MM.1S (cell line): Measurements from ENCODE around the gene TMEM51.

Experiments
- DNase-seq: peaks from one replicate; pipeline ENCODE4 v3.0.0-alpha.2; 2015
- H2AFZ ChIP-seq: fragments of 300-600 bp; sonication (generic); 2 replicates; pipeline ENCODE4 v1.6.0; 2016; ENCODE audit warnings: antibody characterized with exemption, low read length
- H3F3A ChIP-seq: fragments of 300-600 bp; sonication (generic); 2 replicates; pipeline ENCODE4 v1.6.1; 2016; ENCODE audit warnings: mild to moderate bottlenecking, antibody characterized with exemption, low read length, moderate library complexity, mixed read lengths; ENCODE audit not compliant: insufficient read depth
- H3K27ac ChIP-seq: fragments of 300-600 bp; sonication (generic); 2 replicates; pipeline ENCODE4 v1.5.1; 2016; ENCODE audit warnings: mild to moderate bottlenecking, low read length
- H3K27me3 ChIP-seq: fragments of 300-600 bp; sonication (generic); replicated peaks from 2 replicates; pipeline ENCODE4 v1.6.0; 2016; ENCODE audit warnings: low read length; ENCODE audit not compliant: insufficient read depth
- H3K36me3 ChIP-seq: fragments of 300-600 bp; sonication (generic); replicated peaks from 2 replicates; pipeline ENCODE4 v1.6.1; 2016; ENCODE audit warnings: mild to moderate bottlenecking, low read length, mixed read lengths; ENCODE audit not compliant: insufficient read depth
- H3K4me1 ChIP-seq: fragments of 300-600 bp; sonication (generic); 2 replicates; pipeline ENCODE4 v1.6.1; 2016; ENCODE audit warnings: low read length, mixed read lengths
- H3K4me2 ChIP-seq: fragments of 300-600 bp; sonication (generic); 2 replicates; pipeline ENCODE4 v1.6.0; 2016; ENCODE audit warnings: low read depth, low read length
- H3K4me3 ChIP-seq: fragments of 300-600 bp; sonication (generic); 2 replicates; pipeline ENCODE4 v1.5.1; 2016; ENCODE audit warnings: low read length, mixed read lengths
- H3K79me2 ChIP-seq: fragments of 300-600 bp; sonication (generic); 2 replicates; pipeline ENCODE4 v1.6.1; 2016; ENCODE audit warnings: mixed run types, low read length, mixed read lengths
- H3K9ac ChIP-seq: fragments of 300-600 bp; sonication (generic); 2 replicates; pipeline ENCODE4 v1.6.1; 2016; ENCODE audit warnings: low read length, mixed read lengths
- H3K9me2 ChIP-seq: fragments of 300-600 bp; sonication (generic); replicated peaks from 2 replicates; pipeline ENCODE4 v1.6.1; 2016; ENCODE audit warnings: mild to moderate bottlenecking, low read length, mixed read lengths; ENCODE audit not compliant: insufficient read depth
- H3K9me3 ChIP-seq: fragments of 300-600 bp; sonication (generic); replicated peaks from 2 replicates; pipeline ENCODE4 v1.6.1; 2016; ENCODE audit warnings: mild to moderate bottlenecking, low read length, mixed read lengths; ENCODE audit not compliant: insufficient read depth
- H4K20me1 ChIP-seq: fragments of 300-600 bp; sonication (generic); 2 replicates; pipeline ENCODE4 v1.6.1; 2016; ENCODE audit warnings: mild to moderate bottlenecking, low read length, moderate library complexity, mixed read lengths; ENCODE audit not compliant: insufficient read depth
- EZH2 ChIP-seq: fragments of 300-600 bp; sonication (generic); optimal IDR thresholded peaks from 2 replicates; pipeline ENCODE3; 2017; ENCODE audit warnings: low read depth, mild to moderate bottlenecking, antibody characterized with exemption, low read length, mixed read lengths
- EZH2phosphoT487 ChIP-seq: fragments of 300-600 bp; sonication (generic); IDR thresholded peaks from 2 replicates; pipeline ENCODE4 v1.6.1; 2018; ENCODE audit warnings: antibody characterized with exemption, low read length
- TF ChIP-seq, protein P1 (sequence below): fragments of 300-600 bp; sonication (generic); IDR thresholded peaks from 2 replicates; pipeline ENCODE4 v1.5.1; 2016; ENCODE audit warnings: antibody characterized with exemption, low read length, mixed read lengths

TMEM51 gene

GRCh38 chr1:15185617-15186016, 32.1 kb downstream of the TMEM51 start:
- TF ChIP-seq EZH2 (no peak), EZH2phosphoT487 (no peak)
- TF ChIP-seq, protein P1, sequence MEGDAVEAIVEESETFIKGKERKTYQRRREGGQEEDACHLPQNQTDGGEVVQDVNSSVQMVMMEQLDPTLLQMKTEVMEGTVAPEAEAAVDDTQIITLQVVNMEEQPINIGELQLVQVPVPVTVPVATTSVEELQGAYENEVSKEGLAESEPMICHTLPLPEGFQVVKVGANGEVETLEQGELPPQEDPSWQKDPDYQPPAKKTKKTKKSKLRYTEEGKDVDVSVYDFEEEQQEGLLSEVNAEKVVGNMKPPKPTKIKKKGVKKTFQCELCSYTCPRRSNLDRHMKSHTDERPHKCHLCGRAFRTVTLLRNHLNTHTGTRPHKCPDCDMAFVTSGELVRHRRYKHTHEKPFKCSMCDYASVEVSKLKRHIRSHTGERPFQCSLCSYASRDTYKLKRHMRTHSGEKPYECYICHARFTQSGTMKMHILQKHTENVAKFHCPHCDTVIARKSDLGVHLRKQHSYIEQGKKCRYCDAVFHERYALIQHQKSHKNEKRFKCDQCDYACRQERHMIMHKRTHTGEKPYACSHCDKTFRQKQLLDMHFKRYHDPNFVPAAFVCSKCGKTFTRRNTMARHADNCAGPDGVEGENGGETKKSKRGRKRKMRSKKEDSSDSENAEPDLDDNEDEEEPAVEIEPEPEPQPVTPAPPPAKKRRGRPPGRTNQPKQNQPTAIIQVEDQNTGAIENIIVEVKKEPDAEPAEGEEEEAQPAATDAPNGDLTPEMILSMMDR, result no peak
- no peak for DNase-seq
- Histone ChIP-seq H3K9ac (no peak overlapping the region), H4K20me1 (no peaks in the 10 kb centered on the region), H3K4me1 (peaks cover 5% of the 10 kb centered on the region; the same call in 1 of the 2 replicates), H3K36me3 (no peaks in the 10 kb centered on the region), H2AFZ (no peak overlapping the region), H3K4me2 (no peak overlapping the region), H3K9me2 (no peaks in the 10 kb centered on the region), H3K27me3 (no peaks in the 10 kb centered on the region), H3K4me3 (no peak overlapping the region), H3K9me3 (no peaks in the 10 kb centered on the region), H3K27ac (no peak overlapping the region), H3K79me2 (peaks cover 18% of the 10 kb centered on the region), H3F3A (no peaks in the 10 kb centered on the region)

DNA sequence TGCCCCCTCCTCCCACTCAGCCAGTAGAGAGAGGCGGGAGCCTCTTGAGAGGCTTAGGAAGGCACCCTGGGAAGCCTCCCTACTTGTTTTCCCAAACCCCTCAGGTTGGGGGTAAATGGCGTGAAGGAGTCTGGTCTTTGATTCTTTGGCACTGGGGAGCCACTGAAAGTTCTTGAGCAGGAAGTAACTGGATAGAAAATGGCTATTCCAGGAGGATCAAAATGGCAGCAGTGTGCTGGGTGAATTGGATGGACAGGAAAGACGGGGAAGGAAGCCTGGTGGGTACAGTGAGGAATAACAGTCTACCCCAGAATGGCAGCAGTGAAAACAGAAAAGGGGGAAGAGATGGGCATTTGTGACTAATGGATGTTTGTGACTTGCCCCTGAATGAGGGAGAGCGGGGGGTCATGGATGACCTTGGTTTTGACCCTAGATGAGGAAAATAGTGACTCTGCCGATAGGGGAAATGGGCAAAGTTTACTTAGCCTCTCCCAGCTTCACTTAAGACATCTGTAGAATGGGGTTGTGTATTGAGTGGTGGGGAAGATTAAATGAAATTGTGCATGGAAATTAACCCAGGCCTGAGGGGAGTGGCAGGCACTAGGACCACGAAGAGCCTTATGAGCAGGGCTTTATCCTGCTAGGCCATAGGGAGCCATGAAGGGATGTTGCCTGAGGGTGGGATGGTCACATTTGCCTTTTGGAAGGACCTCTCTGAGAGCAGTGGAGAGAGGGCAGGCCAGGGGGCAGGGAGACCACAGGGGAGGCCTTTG, 32.7 kb downstream of the TMEM51 start:
- no peaks in the 10 kb centered on the region for H3K9me2 ChIP-seq
- DNase-seq, result no peak
- no peaks in the 10 kb centered on the region for H3K36me3 ChIP-seq
- no peaks in the 10 kb centered on the region for H3F3A ChIP-seq
- no peak overlapping the region for H3K9ac ChIP-seq
- H3K4me1 ChIP-seq, result peaks cover 5% of the 10 kb centered on the region; the same call in 1 of the 2 replicates
- H3K9me3 ChIP-seq, result no peaks in the 10 kb centered on the region
- no peak overlapping the region for H3K4me3 ChIP-seq
- H2AFZ ChIP-seq, result no peak overlapping the region
- TF ChIP-seq EZH2phosphoT487 (no peak), EZH2 (no peak)
- TF ChIP-seq, protein P1, result no peak
- no peaks in the 10 kb centered on the region for H4K20me1 ChIP-seq
- H3K4me2 ChIP-seq, result no peak overlapping the region
- H3K27me3 ChIP-seq, result no peaks in the 10 kb centered on the region
- H3K79me2 ChIP-seq, result peaks cover 14% of the 10 kb centered on the region
- H3K27ac ChIP-seq, result no peak overlapping the region

DNA sequence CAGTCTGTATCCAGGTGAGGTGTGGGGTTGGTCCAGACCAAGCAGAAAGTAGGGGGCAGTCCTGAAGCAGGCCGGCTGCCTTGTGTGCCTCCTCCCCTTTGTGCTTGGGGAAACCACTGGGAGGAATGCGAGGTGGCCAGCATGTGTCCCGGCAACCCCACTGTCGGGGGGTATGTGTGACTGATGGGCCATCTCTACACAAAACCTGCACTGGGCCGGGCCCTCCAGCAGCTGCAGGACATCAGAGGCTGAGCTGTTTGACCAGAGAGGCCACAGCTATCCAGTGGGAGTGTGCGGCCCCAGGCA, 33.3 kb downstream of the TMEM51 start:
- Histone ChIP-seq H4K20me1 (no peaks in the 10 kb centered on the region), H3K27ac (no peak overlapping the region), H2AFZ (no peak overlapping the region), H3K4me2 (no peak overlapping the region), H3K36me3 (no peaks in the 10 kb centered on the region), H3K4me1 (peaks cover 5% of the 10 kb centered on the region; the same call in 1 of the 2 replicates), H3F3A (no peaks in the 10 kb centered on the region), H3K79me2 (peaks cover 9% of the 10 kb centered on the region; the same call in 1 of the 2 replicates), H3K9ac (no peak overlapping the region), H3K9me2 (no peaks in the 10 kb centered on the region), H3K27me3 (no peaks in the 10 kb centered on the region), H3K9me3 (no peaks in the 10 kb centered on the region), H3K4me3 (no peak overlapping the region)
- no peak for TF ChIP-seq EZH2phosphoT487
- TF ChIP-seq EZH2, result no peak
- TF ChIP-seq, protein P1, result no peak
- DNase-seq, result no peak
